Measurements from ENCODE around the gene CHI3L1. TPM values are rescaled to one million over a fixed set of nuclear protein-coding genes. Genes with fewer than 3 reads are reported as not detected.

CHI3L1 gene
- total RNA-seq, 1 experiment from 2014 or later = not detected

GRCh38 chr1:203176273-203177035 is 10.1 kb downstream of the CHI3L1 start:
- Histone ChIP-seq H2AK5ac (ENCODE audit: insufficient read length, low read length) (no peak overlapping the region), H4K20me1 (ENCODE audit: control insufficient read depth, insufficient read depth, insufficient read length) (no peaks in the 10 kb centered on the region), H4K5ac (ENCODE audit: insufficient read length, low read depth, low read length) (no peak overlapping the region), H2BK120ac (ENCODE audit: low read depth, low read length, poor library complexity, severe bottlenecking) (no peak overlapping the region), H2AFZ (ENCODE audit: low read length) (no peak overlapping the region), H3K23me2 (ENCODE audit: insufficient read length, low read depth, low read length, poor library complexity, severe bottlenecking) (no peaks in the 10 kb centered on the region), H4K8ac (replicated peaks; ENCODE audit: insufficient read length, low read depth, low read length) (no peak overlapping the region), H3K79me2 (ENCODE audit: insufficient read depth, low read length) (no peaks in the 10 kb centered on the region), H3K79me1 (ENCODE audit: insufficient read depth, low read depth, low read length, poor library complexity, severe bottlenecking) (no peaks in the 10 kb centered on the region), H3K14ac (ENCODE audit: insufficient read depth, low read length) (no peak overlapping the region; the same call in 1 of the 2 replicates), H2BK5ac (ENCODE audit: insufficient read length, low read length) (no peak overlapping the region), H2BK12ac (ENCODE audit: insufficient read length, low read depth, low read length) (no peak overlapping the region), H4K91ac (ENCODE audit: insufficient read length, low read depth, low read length) (no peak overlapping the region), H3T11ph (ENCODE audit: low read length) (no peak overlapping the region), H3K4me2 (ENCODE audit: insufficient read depth, insufficient read length, low read length) (no peak overlapping the region), H3K4ac (ENCODE audit: low read depth, low read length) (no peak overlapping the region), H3K4me1 (ENCODE audit: insufficient read depth, low read length) (no peaks in the 10 kb centered on the region), H3K18ac (ENCODE audit: insufficient read length, low read depth, low read length) (no peak overlapping the region), H3K27ac (ENCODE audit: insufficient read length, low read depth, low read length) (no peak overlapping the region), H3K27me3 (ENCODE audit: insufficient read depth, low read length) (no peaks in the 10 kb centered on the region), H3K56ac (ENCODE audit: insufficient read length, low read depth, low read length) (no peak overlapping the region), H2BK15ac (ENCODE audit: low read depth, low read length) (no peak overlapping the region), H3K9me3 (ENCODE audit: control insufficient read depth, low read depth, low read length) (no peaks in the 10 kb centered on the region), H3K9ac (ENCODE audit: extremely low read depth, insufficient read length, low read length) (no peak overlapping the region), H3K23ac (ENCODE audit: insufficient read length, low read depth, low read length) (no peak overlapping the region), H2BK20ac (ENCODE audit: low read depth, low read length, poor library complexity, severe bottlenecking) (no peak overlapping the region)
- DNase-seq = no peak
- Mint-ChIP-seq H3K4me3 (no peak overlapping the region), H3K36me3 (ENCODE audit: insufficient read depth in 1 of 3, low read depth in 3 of 3) (no peaks in the 10 kb centered on the region), H3K4me1 (peaks cover 32 to 34% of the 10 kb centered on the region in 2 experiments), H3K27me3 (ENCODE audit: low read depth) (peaks cover 1% of the 10 kb centered on the region; the same call in 1 of the 2 replicates), H3K27ac (no peak overlapping the region), H3K9me3 (no peaks in the 10 kb centered on the region)
- no peak for TF ChIP-seq CTCF (conservative IDR thresholded peaks at IDR 0.05)
- WGBS (ENCODE audit: extremely low coverage, insufficient read length, low lambda C conversion rate) = no CpG with 5 or more reads among the region's 9 CpGs
